SK-N-MC (cell line): ENCODE data around the gene SERTAD4.

Source experiments
- EZH2 ChIP-seq: fragments of 200-600 bp; sonication (generic); IDR thresholded peaks from one replicate; pipeline ENCODE4 v1.6.1; 2017; ENCODE audit warnings: antibody characterized with exemption
- FOXP2 ChIP-seq: optimal IDR thresholded peaks from 2 replicates; pipeline ENCODE3; 2011; ENCODE audit warnings: mild to moderate bottlenecking, moderate library complexity; ENCODE audit not compliant: insufficient read depth; ENCODE audit errors: extremely low read length, control extremely low read depth
- POLR2AphosphoS5 ChIP-seq: IDR thresholded peaks from 2 replicates; pipeline ENCODE4 v1.6.1; 2012; ENCODE audit warnings: mild to moderate bottlenecking, low read depth, low read length, borderline replicate concordance

DNA sequence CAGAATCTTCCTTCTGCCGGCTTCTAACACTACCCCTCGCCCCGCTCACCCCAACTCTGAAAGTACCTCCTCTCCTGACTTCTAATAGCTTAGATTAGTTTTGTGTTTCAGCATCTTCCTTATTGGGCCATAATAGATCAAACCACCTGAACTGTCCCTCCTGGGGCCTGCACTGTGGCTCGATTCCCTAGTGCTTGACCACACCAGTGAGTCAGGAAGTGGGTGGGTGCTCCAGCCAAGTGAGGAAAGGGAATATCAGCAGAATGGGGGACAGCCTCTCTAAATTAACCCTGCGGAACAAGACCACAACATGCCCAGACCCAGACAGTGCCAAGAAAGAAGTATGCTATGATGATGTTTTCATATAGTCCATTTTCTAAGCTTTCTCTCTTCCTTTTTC is 8.5 kb downstream of the SERTAD4 start:
- TF ChIP-seq EZH2 = no peak
- no peak for TF ChIP-seq POLR2AphosphoS5
- no peak for TF ChIP-seq FOXP2
